Endodermal cell (in vitro differentiated cells): ENCODE measurements around the gene C6orf120. TPM values are rescaled to one million over a fixed set of nuclear protein-coding genes. Genes with fewer than 3 reads are reported as not detected.

Experiments
- DNase-seq: peaks from one replicate; pipeline ENCODE4 v3.0.0-alpha.2; 2017
- H3K27ac ChIP-seq: 2 replicates; pipeline ENCODE4 v1.5.1; 2013; ENCODE audit warnings: mild to moderate bottlenecking, low read depth, low read length, moderate library complexity
- H3K27me3 ChIP-seq: 2 replicates; pipeline ENCODE4 v1.6.1; 2013; ENCODE audit warnings: mild to moderate bottlenecking, low read length, moderate library complexity; ENCODE audit not compliant: insufficient read depth, control insufficient read depth, poor library complexity, severe bottlenecking
- H3K36me3 ChIP-seq: 2 replicates; pipeline ENCODE4 v1.7.0; 2013; ENCODE audit warnings: mild to moderate bottlenecking, low read length, moderate library complexity; ENCODE audit not compliant: control insufficient read depth, insufficient read depth
- H3K4me1 ChIP-seq: one replicate; pipeline ENCODE4 v1.7.0; 2013; ENCODE audit warnings: low read length; ENCODE audit not compliant: control insufficient read depth, insufficient read depth
- H3K4me3 ChIP-seq: 2 replicates; pipeline ENCODE4 v1.5.1; 2013; ENCODE audit warnings: mild to moderate bottlenecking, low read length, moderate library complexity
- H3K9ac ChIP-seq: 2 replicates; pipeline ENCODE4 v1.6.1; 2013; ENCODE audit warnings: mild to moderate bottlenecking, low read length, moderate library complexity; ENCODE audit not compliant: poor library complexity, severe bottlenecking; ENCODE audit errors: extremely low read depth
- H3K9me3 ChIP-seq: 2 replicates; pipeline ENCODE4 v1.6.1; 2013; ENCODE audit warnings: mild to moderate bottlenecking, low read length, moderate library complexity; ENCODE audit not compliant: control insufficient read depth
- H3K27ac Mint-ChIP-seq: 2 replicates; pipeline ENCODE4 v1.8.0; 2020; ENCODE audit warnings: mixed read lengths
- H3K27me3 Mint-ChIP-seq: 2 replicates; pipeline ENCODE4 v1.8.0; 2021; ENCODE audit warnings: mild to moderate bottlenecking, mixed read lengths; ENCODE audit not compliant: insufficient read depth
- H3K36me3 Mint-ChIP-seq: 2 replicates; pipeline ENCODE4 v1.8.0; 2020; ENCODE audit warnings: low read depth, mixed read lengths
- H3K4me1 Mint-ChIP-seq: 2 replicates; pipeline ENCODE4 v1.8.0; 2020; ENCODE audit warnings: mixed read lengths
- H3K4me3 Mint-ChIP-seq: 2 replicates; pipeline ENCODE4 v1.8.0; 2020; ENCODE audit warnings: mild to moderate bottlenecking, moderate library complexity, mixed read lengths
- H3K9me3 Mint-ChIP-seq: 2 replicates; pipeline ENCODE4 v1.8.0; 2020; ENCODE audit warnings: mild to moderate bottlenecking, mixed read lengths
- WGBS, 2 experiments: methylation state at CpG; one replicate each; pipeline versions ENCODE4 v1.1.5 to v1.1.7; 2013; ENCODE audit warnings: missing lambda C conversion rate in 2 of 2, mixed read lengths in 1 of 2; ENCODE audit not compliant: insufficient coverage in 1 of 2, insufficient read length in 1 of 2; 5-methylcytosine and 5-hydroxymethylcytosine counted together
- total RNA-seq, 2 donors: library from RNA; stranded (reverse); fragmentation: NEBNext Ultra II Directional in 1 of 2; extraction: Animal tissue kit (Norgen Biotek cat#: 25700) in 1 of 2; gene quantifications; 2 replicates in 1 of 2; 3 replicates in 1 of 2; pipeline ENCODE4 v1.2.1, GENCODE V29; 2021
- TF ChIP-seq, protein P1 (sequence below): fragments of 200-600 bp; sonication (generic); conservative IDR thresholded peaks from 2 replicates; pipeline ENCODE4 v1.5.0; 2021; ENCODE audit warnings: antibody characterized with exemption, mild to moderate bottlenecking

Gene C6orf120
- total RNA-seq, 2 donors from 2014 or later: 24.0 to 29.7 TPM

DNA sequence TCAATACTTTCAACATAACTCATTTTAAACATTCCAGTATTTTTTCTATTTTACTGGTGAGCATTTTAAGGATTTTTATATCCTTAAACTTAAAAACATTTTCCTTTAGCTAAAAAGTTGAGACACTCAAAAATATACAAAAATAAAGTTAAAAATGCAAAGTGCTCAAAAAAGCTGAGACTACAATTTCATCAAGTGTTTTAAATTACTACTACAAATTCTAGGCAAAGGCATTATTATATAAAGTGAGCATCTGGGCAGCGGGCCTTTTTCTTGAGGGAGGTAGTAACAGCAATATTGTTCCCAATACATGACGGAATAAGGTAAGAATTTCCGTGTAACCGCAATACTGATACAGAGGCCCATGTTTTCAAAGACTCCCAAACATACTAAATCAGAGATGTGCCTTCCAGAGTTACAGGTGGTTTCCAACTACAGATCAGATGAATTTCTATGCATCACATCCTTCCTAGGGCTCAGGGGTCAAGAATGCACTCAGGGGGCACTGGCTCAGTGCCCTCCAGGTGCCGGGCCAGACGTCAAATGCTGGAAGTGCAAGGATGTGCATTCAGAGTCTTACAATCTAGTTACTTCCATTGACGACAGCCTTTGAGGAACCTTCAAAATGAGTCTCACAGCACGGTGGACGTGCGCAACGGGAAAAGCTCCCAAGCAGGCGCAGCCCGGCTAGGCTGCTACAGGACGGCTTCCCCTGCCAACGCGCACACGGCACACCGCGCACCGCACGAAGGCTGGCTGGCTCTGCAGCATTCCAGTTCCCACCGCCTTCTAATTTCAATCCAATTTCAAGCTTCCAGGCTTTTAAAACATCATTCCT is 20.7 kb downstream of the C6orf120 start:
- peak overlapping the region; percentile 49 for H3K27ac Mint-ChIP-seq
- WGBS, 2 experiments: 4 to 5% methylated on average over 9 to 22 of the region's 22 CpGs
- H3K36me3 ChIP-seq: peaks cover 27% of the 10 kb centered on the region
- H3K4me3 Mint-ChIP-seq: peak overlapping the region; percentile 77
- H3K27me3 Mint-ChIP-seq: no peaks in the 10 kb centered on the region
- H3K4me1 ChIP-seq: peaks cover 2% of the 10 kb centered on the region
- H3K27me3 ChIP-seq: no peaks in the 10 kb centered on the region
- TF ChIP-seq, protein P1, sequence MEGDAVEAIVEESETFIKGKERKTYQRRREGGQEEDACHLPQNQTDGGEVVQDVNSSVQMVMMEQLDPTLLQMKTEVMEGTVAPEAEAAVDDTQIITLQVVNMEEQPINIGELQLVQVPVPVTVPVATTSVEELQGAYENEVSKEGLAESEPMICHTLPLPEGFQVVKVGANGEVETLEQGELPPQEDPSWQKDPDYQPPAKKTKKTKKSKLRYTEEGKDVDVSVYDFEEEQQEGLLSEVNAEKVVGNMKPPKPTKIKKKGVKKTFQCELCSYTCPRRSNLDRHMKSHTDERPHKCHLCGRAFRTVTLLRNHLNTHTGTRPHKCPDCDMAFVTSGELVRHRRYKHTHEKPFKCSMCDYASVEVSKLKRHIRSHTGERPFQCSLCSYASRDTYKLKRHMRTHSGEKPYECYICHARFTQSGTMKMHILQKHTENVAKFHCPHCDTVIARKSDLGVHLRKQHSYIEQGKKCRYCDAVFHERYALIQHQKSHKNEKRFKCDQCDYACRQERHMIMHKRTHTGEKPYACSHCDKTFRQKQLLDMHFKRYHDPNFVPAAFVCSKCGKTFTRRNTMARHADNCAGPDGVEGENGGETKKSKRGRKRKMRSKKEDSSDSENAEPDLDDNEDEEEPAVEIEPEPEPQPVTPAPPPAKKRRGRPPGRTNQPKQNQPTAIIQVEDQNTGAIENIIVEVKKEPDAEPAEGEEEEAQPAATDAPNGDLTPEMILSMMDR: no peak
- H3K36me3 Mint-ChIP-seq: peaks cover 12% of the 10 kb centered on the region
- peak overlapping the region; percentile 87 for H3K9ac ChIP-seq
- peak overlapping the region; percentile 96 for H3K4me3 ChIP-seq
- peak overlapping the region; percentile 5 for H3K27ac ChIP-seq
- H3K9me3 Mint-ChIP-seq: no peaks in the 10 kb centered on the region
- peak; percentile 66 for DNase-seq
- H3K4me1 Mint-ChIP-seq: peaks cover 26% of the 10 kb centered on the region
- H3K9me3 ChIP-seq: no peaks in the 10 kb centered on the region

DNA sequence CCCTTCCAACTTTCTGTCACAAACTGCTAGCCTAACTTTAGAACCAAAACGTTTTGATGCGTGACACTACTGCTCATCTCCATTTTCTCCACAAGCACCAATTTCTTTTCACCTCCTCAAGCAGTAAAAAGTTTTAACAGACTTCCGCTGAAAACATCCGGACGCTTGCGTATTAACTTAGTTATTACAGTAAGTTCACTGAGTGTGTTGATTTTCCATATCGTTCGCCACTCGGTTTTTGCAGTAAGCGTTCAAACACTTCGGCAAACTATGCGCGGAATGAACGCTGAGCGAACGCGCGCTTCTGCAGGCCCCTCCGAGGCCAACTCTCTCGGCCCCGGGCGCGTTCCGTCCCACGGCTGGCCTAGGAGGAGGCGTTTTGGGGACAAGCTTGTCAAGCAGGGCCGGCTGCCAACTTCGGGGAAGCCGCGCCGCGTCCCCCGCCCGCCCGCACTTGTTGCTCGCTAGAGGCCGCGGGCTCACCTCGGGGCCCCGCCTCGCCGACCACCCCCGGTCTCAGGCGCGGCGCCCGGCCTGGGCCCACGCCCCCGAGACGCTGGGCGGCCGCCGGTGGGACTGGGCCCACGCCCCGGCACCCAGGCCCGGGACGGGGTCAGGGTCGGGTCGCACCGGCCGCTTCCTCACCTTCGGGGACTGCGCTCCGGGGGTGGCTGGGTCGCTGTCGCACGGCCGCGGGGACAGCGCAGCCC is 21.4 kb downstream of the C6orf120 start:
- peak overlapping the region; percentile 5 for H3K27ac ChIP-seq
- peak; percentile 84 for DNase-seq
- H3K27me3 Mint-ChIP-seq: no peaks in the 10 kb centered on the region
- H3K27me3 ChIP-seq: no peaks in the 10 kb centered on the region
- H3K4me3 ChIP-seq: peak overlapping the region; percentile 96
- 0% methylated on average over 13 to 70 of the region's 70 CpGs for whole genome bisulfite sequencing, 2 experiments
- no peaks in the 10 kb centered on the region for H3K9me3 ChIP-seq
- peaks cover 10% of the 10 kb centered on the region for H3K36me3 Mint-ChIP-seq
- no peaks in the 10 kb centered on the region for H3K9me3 Mint-ChIP-seq
- H3K4me3 Mint-ChIP-seq: peak overlapping the region; percentile 77
- H3K27ac Mint-ChIP-seq: peak overlapping the region; percentile 49
- peaks cover 2% of the 10 kb centered on the region for H3K4me1 ChIP-seq
- TF ChIP-seq, protein P1: no peak
- peak overlapping the region; percentile 87 for H3K9ac ChIP-seq
- peaks cover 26% of the 10 kb centered on the region for H3K4me1 Mint-ChIP-seq
- H3K36me3 ChIP-seq: peaks cover 20% of the 10 kb centered on the region

DNA sequence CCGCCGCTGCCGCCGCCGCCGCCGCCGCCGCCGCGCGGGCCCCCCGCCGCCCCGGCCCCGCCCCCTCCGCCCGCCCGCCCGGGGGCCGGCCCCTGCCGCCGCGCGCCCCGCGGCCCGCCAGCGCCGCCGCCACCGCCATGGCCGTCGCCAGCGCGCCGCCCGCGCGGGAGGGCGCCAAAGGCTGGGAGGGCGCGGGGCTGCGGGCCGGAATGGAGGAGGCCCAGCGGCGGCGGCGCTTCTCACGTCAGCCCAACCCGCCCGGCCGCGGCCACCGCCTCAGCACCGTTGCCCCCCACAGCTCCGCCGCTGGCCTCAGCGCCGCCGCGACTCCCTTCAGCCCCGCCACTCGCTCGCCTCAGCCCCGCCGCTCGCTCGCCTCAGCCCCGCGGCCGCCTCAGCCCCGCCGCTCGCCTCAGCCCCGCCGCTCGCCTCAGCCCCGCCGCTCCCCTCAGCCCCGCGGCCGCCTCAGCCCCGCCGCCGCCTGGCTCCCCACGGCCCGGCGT is 22.1 kb downstream of the C6orf120 start:
- Histone ChIP-seq H3K9ac (no peak overlapping the region), H3K36me3 (peaks cover 16% of the 10 kb centered on the region), H3K9me3 (no peaks in the 10 kb centered on the region), H3K27me3 (no peaks in the 10 kb centered on the region), H3K4me1 (peaks cover 2% of the 10 kb centered on the region), H3K27ac (peak overlapping the region; percentile 82), H3K4me3 (no peak overlapping the region)
- no peak for DNase-seq
- Mint-ChIP-seq H3K9me3 (no peaks in the 10 kb centered on the region), H3K4me1 (peaks cover 26% of the 10 kb centered on the region), H3K4me3 (peak overlapping the region; percentile 76), H3K27ac (no peak overlapping the region), H3K27me3 (no peaks in the 10 kb centered on the region), H3K36me3 (peaks cover 7% of the 10 kb centered on the region)
- 1% methylated on average over 89 of the region's 89 CpGs; no CpG with 5 or more reads in 1 of the 2 experiments for WGBS, 2 experiments
- TF ChIP-seq, protein P1: no peak
